ENCODE data around the gene LRBA.

LRBA gene

GRCh38 chr4:150976478-150977118 lies 38.5 kb downstream of the LRBA start:
- no peak for TF ChIP-seq CTCF (IDR thresholded peaks at IDR 0.05; ENCODE audit: control insufficient read depth, extremely low read depth, insufficient read depth)
- H3K4me3 ChIP-seq (ENCODE audit: low read depth, low read length) = no peak overlapping the region
- DNase-seq (ENCODE audit: low read depth) = no peak

DNA sequence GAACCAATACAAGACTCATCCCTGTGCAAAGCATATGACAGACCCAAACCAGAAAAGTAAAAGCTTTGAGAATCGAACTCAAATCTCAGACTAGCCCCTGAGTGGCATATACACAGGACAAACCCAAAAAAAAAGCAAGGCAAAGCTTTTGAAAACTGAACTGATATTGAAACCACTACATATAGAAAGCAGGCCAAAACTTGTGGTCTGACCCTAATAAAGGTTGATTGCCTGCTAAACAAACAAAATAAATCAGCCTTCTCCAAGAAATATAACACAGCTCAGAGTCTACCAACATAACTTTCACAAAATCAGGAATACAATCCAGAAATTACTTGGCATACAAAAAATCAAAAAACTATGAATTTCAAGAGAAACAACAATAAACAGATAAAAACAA lies 40.3 kb downstream of the LRBA start:
- DNase-seq (ENCODE audit: low read depth) = no peak
- TF ChIP-seq CTCF (IDR thresholded peaks at IDR 0.05; ENCODE audit: control insufficient read depth, extremely low read depth, insufficient read depth) = no peak
- H3K4me3 ChIP-seq (ENCODE audit: low read depth, low read length) = peak overlapping the region; percentile 11

GRCh38 chr4:150974252-150974640 lies 40.8 kb downstream of the LRBA start:
- DNase-seq (ENCODE audit: low read depth) = no peak
- H3K4me3 ChIP-seq (ENCODE audit: low read depth, low read length) = peak overlapping the region; percentile 11
- TF ChIP-seq CTCF (IDR thresholded peaks at IDR 0.05; ENCODE audit: control insufficient read depth, extremely low read depth, insufficient read depth) = no peak

DNA sequence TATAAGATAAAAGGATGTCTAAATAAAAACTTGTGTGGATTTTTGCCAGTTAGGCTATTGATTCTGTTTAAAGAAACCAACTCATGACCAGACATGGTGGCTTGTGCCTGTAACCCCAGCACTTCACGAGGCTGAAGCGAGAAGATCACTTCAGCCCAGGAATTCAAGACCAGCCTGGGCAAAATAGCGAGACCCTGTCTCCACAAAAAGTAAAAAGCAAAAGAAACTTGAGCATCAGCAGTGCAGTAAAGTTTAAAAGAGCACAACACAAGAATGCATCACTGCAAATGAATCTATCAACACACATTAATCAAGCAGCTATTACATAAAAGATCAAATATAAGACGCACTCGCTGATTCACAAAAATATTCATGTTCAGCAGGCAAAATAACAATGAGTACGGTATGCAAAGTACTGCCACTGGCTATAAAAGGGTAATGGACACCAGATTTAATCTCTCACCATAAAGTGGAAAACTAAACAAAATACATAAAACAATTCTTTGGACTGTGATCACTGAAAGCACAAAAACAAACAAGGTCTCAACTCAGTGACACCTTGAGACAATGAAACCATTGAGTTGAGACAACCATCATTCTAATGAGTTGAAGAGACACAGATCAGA lies 41.3 kb downstream of the LRBA start:
- TF ChIP-seq CTCF (IDR thresholded peaks at IDR 0.05; ENCODE audit: control insufficient read depth, extremely low read depth, insufficient read depth) = no peak
- DNase-seq (ENCODE audit: low read depth) = peak; percentile 83
- no peak overlapping the region; the same call in 1 of the 2 replicates for H3K4me3 ChIP-seq (ENCODE audit: low read depth, low read length)

DNA sequence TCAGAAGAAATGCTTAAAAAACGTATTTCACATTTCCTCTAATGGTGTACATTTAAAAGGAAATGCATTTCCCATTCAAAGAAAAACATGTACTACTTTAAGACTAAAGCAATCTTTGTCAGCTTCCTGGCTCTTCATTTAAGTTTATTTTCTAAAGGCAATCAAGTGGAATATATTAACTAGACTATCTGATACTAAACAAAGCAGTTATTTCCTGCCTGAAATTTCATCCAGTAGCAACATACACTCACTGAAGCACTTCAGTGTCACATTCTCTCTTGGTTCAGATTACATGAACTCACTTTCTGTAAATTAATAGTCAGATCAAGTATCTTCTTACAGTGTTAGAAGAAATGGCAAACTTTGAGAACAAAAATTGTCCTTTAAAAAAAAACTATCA lies 42.5 kb downstream of the LRBA start:
- no peak overlapping the region for H3K4me3 ChIP-seq (ENCODE audit: low read depth, low read length)
- TF ChIP-seq CTCF (IDR thresholded peaks at IDR 0.05; ENCODE audit: control insufficient read depth, extremely low read depth, insufficient read depth) = no peak
- DNase-seq (ENCODE audit: low read depth) = no peak

- H3K4me3 ChIP-seq (ENCODE audit: low read depth, low read length) = peak overlapping the region; percentile 13; the same call in 1 of the 2 replicates
- no peak for TF ChIP-seq CTCF (IDR thresholded peaks at IDR 0.05; ENCODE audit: control insufficient read depth, extremely low read depth, insufficient read depth)
Measured at GRCh38 chr4:150971901-150972300, 43.2 kb downstream of the LRBA start.

More at GRCh38 chr4:150971901-150972300, 43.2 kb downstream of the LRBA start:
- DNase-seq (ENCODE audit: low read depth) = no peak
